Stimulated activated naive CD8-positive, alpha-beta T cell treated with anti-CD3 and anti-CD28 coated beads, Interleukin-15, Interleukin-2, amounts not matched to agents 100 ng/mL and 50 ng/mL, for 24 hours (primary cell): ENCODE data around the gene TRPC6.

Experiments used
- H3K27ac Mint-ChIP-seq: one replicate; pipeline ENCODE4 v1.8.0; 2021; ENCODE audit warnings: mild to moderate bottlenecking, mixed read lengths
- H3K27me3 Mint-ChIP-seq: one replicate; pipeline ENCODE4 v1.8.0; 2021; ENCODE audit warnings: mixed read lengths
- H3K36me3 Mint-ChIP-seq: one replicate; pipeline ENCODE4 v1.8.0; 2021; ENCODE audit warnings: low read depth, mixed read lengths
- H3K4me1 Mint-ChIP-seq: one replicate; pipeline ENCODE4 v1.8.0; 2021; ENCODE audit warnings: low read depth, mixed read lengths
- H3K4me3 Mint-ChIP-seq: one replicate; pipeline ENCODE4 v1.8.0; 2021; ENCODE audit warnings: mild to moderate bottlenecking, mixed read lengths
- H3K9me3 Mint-ChIP-seq: one replicate; pipeline ENCODE4 v1.8.0; 2021; ENCODE audit warnings: mixed read lengths

TRPC6 gene

DNA sequence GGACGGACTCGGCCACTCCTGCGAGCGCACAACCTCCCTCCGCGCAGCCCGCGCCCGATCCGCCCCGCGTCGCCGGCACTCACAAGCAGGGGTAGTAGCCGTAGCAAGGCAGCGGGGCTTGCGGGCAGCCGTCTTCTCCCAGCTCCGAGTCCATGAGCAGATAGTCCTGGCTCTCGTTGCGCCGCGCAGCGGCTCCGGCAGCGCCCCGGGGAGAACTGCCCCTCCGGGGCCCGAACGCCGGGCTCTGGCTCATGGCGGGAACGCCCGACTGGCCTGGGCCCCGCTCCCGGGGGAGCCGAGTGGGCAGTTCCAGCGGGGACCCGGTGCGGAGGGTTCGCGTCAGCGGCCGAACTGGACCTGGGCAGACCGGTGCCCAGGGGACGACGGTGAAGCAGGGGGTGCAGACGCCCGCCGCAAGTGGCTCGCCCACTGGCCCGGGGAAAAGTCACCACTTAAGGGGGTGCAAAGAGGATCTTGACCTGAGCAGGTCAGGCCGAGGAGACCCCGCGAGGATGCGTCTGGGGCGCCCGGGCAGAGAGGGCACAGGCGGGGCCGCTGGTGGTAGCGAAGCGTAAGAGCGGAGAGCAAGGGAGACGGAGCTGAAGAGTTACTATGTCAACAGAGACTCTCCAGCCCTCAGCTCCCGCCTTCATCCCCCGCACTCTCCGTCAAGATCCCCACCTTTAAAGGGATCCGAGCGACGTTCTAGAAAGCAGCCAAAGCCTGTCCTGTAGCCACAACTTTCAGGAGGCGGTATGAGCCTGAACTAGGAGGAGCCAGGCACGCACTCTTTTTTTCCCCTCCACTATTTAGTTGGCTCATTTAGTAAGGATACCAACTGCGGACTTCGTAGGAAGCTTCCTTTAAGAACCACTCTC lies at the start of gene TRPC6:
TSS of gene TRPC6 (minus strand) at position 757 of the 878 bp plus-strand sequence. CDS start at position 253, 504 bp downstream.
- Mint-ChIP-seq H3K36me3 (no peaks in the 10 kb centered on the region), H3K27me3 (peaks cover 28% of the 10 kb centered on the region), H3K4me1 (no peaks in the 10 kb centered on the region), H3K9me3 (peaks cover 7% of the 10 kb centered on the region), H3K4me3 (no peak within 1 kb of the TSS), H3K27ac (no peak within 1 kb of the TSS)

- Mint-ChIP-seq H3K9me3 (no peaks in the 10 kb centered on the region), H3K4me3 (no peak overlapping the region), H3K27me3 (no peaks in the 10 kb centered on the region), H3K27ac (no peak overlapping the region), H3K4me1 (no peaks in the 10 kb centered on the region), H3K36me3 (no peaks in the 10 kb centered on the region)
These were observed 36.2 kb upstream of the TRPC6 start for GRCh38 chr11:101620026-101620425.

- Mint-ChIP-seq H3K4me3 (no peak overlapping the region), H3K36me3 (no peaks in the 10 kb centered on the region), H3K27ac (no peak overlapping the region), H3K4me1 (no peaks in the 10 kb centered on the region), H3K27me3 (no peaks in the 10 kb centered on the region), H3K9me3 (no peaks in the 10 kb centered on the region)
These were observed 34.9 kb upstream of the TRPC6 start for GRCh38 chr11:101618709-101619108.

DNA sequence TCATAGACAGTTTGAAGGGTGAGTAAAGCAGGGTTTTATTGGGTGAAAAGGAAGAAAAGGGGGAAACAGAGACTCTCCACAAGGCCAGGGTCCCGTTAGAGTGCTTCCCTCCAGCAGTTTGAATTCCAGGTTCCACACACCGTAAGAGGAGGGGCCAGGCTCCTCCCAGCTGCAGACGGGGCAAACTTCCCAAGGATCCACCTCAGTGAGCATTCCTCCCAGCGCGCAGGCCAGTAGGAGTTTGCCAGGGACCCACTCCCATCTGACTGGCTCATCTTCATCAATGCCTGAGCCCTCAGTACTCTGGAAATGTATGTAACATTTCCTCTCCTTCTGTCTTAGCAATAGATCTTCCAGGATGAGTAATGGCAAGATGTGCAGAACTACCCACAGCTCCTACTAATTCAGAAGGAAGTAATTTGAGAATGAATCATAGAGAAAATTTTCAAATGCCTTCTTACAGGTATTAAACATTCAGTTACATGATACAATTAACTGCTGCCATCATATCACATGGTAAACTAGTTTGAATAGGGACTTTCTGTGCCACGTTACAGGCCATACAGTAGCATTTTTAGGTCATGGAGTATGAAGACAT lies 34.0 kb upstream of the TRPC6 start:
- H3K27ac Mint-ChIP-seq = no peak overlapping the region
- no peaks in the 10 kb centered on the region for H3K27me3 Mint-ChIP-seq
- H3K9me3 Mint-ChIP-seq = no peaks in the 10 kb centered on the region
- no peak overlapping the region for H3K4me3 Mint-ChIP-seq
- no peaks in the 10 kb centered on the region for H3K36me3 Mint-ChIP-seq
- no peaks in the 10 kb centered on the region for H3K4me1 Mint-ChIP-seq

GRCh38 chr11:101612481-101612880 lies 28.7 kb upstream of the TRPC6 start:
- H3K9me3 Mint-ChIP-seq = no peaks in the 10 kb centered on the region
- no peaks in the 10 kb centered on the region for H3K36me3 Mint-ChIP-seq
- H3K27ac Mint-ChIP-seq = no peak overlapping the region
- no peaks in the 10 kb centered on the region for H3K27me3 Mint-ChIP-seq
- H3K4me3 Mint-ChIP-seq = no peak overlapping the region
- no peaks in the 10 kb centered on the region for H3K4me1 Mint-ChIP-seq

- no peak overlapping the region for H3K4me3 Mint-ChIP-seq
- H3K9me3 Mint-ChIP-seq = peaks cover 5% of the 10 kb centered on the region
- no peaks in the 10 kb centered on the region for H3K36me3 Mint-ChIP-seq
- H3K27ac Mint-ChIP-seq = no peak overlapping the region
- no peaks in the 10 kb centered on the region for H3K4me1 Mint-ChIP-seq
- no peaks in the 10 kb centered on the region for H3K27me3 Mint-ChIP-seq
These were observed 17.1 kb upstream of the TRPC6 start for GRCh38 chr11:101600924-101601323.

DNA sequence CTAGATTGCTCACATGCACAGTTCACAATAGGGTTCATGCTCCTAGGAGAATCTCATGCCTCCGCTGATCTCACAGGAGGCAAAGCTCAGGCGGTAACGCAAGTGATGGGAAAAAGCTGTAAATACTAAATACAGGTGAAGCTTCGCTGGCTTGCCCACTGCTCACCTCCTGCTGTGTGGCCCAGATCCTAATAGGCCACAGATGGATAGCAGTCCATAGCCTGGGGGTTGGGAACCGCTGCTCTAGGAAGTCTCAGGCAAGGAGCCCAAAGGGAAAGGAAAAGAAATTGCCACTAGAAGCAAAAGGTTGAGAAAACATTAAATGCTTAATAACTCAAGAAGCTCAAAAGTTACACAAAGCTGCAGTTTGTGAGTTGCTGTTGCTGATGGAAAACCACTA lies 3.2 kb upstream of the TRPC6 start:
- Mint-ChIP-seq H3K36me3 (no peaks in the 10 kb centered on the region), H3K27ac (no peak overlapping the region), H3K27me3 (peaks cover 17% of the 10 kb centered on the region), H3K9me3 (no peaks in the 10 kb centered on the region), H3K4me3 (no peak overlapping the region), H3K4me1 (no peaks in the 10 kb centered on the region)

DNA sequence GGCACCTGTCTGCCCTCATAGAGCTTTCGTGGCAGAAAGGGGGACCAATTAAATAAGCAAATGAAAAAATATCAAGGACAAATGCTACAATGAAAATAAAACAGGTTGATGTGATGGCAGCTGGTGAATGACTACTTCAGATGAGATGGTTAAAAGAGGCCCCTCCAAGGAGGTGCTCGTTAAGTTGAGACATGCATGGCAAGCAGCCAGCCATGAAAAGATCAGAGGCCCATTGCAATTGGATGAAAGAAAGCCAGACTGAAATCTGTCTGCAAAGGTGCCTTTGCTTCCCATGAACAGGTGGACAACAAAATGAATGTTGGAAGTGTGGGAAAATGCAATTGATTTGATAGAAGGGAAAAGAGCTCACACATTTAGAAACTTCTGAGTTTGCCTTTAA lies 848 bp upstream of the TRPC6 start:
- Mint-ChIP-seq H3K27ac (no peak overlapping the region), H3K36me3 (no peaks in the 10 kb centered on the region), H3K4me1 (no peaks in the 10 kb centered on the region), H3K27me3 (peaks cover 28% of the 10 kb centered on the region), H3K4me3 (no peak overlapping the region), H3K9me3 (peaks cover 2% of the 10 kb centered on the region)

- Mint-ChIP-seq H3K4me3 (no peak overlapping the region), H3K27me3 (peaks cover 28% of the 10 kb centered on the region)
These were observed 315 bp upstream of the TRPC6 start for GRCh38 chr11:101584129-101584515.

GRCh38 chr11:101582989-101583250 lies 887 bp downstream of the TRPC6 start:
- no peaks in the 10 kb centered on the region for H3K4me1 Mint-ChIP-seq
- H3K27ac Mint-ChIP-seq = no peak overlapping the region
- no peak overlapping the region for H3K4me3 Mint-ChIP-seq
- H3K36me3 Mint-ChIP-seq = no peaks in the 10 kb centered on the region
- H3K9me3 Mint-ChIP-seq = peaks cover 7% of the 10 kb centered on the region
- H3K27me3 Mint-ChIP-seq = peaks cover 28% of the 10 kb centered on the region

More at GRCh38 chr11:101584129-101584515, 315 bp upstream of the TRPC6 start:
- peaks cover 7% of the 10 kb centered on the region for H3K9me3 Mint-ChIP-seq
- no peaks in the 10 kb centered on the region for H3K36me3 Mint-ChIP-seq
- no peaks in the 10 kb centered on the region for H3K4me1 Mint-ChIP-seq
- H3K27ac Mint-ChIP-seq = no peak overlapping the region

GRCh38 chr11:101582236-101582988 lies 1.4 kb downstream of the TRPC6 start:
- H3K27me3 Mint-ChIP-seq = peaks cover 28% of the 10 kb centered on the region
- H3K9me3 Mint-ChIP-seq = peaks cover 7% of the 10 kb centered on the region
- H3K36me3 Mint-ChIP-seq = no peaks in the 10 kb centered on the region
- no peak overlapping the region for H3K4me3 Mint-ChIP-seq
- no peak overlapping the region for H3K27ac Mint-ChIP-seq
- H3K4me1 Mint-ChIP-seq = no peaks in the 10 kb centered on the region

DNA sequence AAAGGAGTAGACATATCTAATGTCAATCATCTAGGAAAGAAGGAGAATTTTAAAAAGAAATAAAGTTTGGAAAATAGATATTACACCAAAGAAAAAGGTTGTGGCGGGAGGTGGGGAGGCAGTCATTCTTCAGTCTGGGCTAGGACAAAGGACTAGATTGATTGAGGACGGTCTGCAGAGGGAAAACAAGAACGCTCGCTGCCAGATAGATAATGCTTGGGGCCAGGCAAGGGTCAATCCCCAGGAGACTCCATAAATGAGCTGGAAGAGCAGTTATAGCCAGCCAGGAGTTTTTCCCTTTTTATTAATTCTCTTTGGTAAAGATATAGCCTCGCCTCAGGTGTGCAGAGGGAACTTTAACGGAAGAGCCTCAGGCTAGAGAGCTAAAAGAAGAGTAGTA lies 6.3 kb downstream of the TRPC6 start:
- H3K27ac Mint-ChIP-seq = no peak overlapping the region
- H3K4me1 Mint-ChIP-seq = no peaks in the 10 kb centered on the region
- H3K9me3 Mint-ChIP-seq = peaks cover 7% of the 10 kb centered on the region
- H3K36me3 Mint-ChIP-seq = no peaks in the 10 kb centered on the region
- no peak overlapping the region for H3K4me3 Mint-ChIP-seq
- H3K27me3 Mint-ChIP-seq = peaks cover 12% of the 10 kb centered on the region

GRCh38 chr11:101576456-101576855 lies 7.4 kb downstream of the TRPC6 start:
- Mint-ChIP-seq H3K4me3 (no peak overlapping the region), H3K4me1 (no peaks in the 10 kb centered on the region), H3K9me3 (peaks cover 7% of the 10 kb centered on the region)

DNA sequence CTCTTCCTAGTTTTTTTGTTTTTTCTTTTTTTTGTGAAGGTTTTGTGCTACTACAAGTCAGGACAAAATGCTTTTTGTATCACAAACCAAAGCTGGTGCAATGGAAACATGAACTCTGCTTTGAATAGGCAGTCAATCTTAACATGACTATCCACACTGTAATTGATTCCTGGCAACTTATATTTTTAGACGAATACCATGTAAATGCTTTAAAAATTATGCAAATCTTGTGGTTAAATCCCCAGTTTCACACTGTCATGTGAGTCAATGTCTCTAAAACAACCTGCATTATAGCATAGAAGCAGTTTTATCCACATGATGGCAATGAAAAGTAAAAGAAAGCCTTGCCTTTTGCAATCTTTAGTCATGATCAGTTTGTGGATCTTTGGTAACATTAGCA lies 8.9 kb downstream of the TRPC6 start:
- peaks cover 11% of the 10 kb centered on the region for H3K9me3 Mint-ChIP-seq
- H3K36me3 Mint-ChIP-seq = no peaks in the 10 kb centered on the region
- no peak overlapping the region for H3K27ac Mint-ChIP-seq
- no peaks in the 10 kb centered on the region for H3K4me1 Mint-ChIP-seq
- no peak overlapping the region for H3K4me3 Mint-ChIP-seq
- no peaks in the 10 kb centered on the region for H3K27me3 Mint-ChIP-seq

More at GRCh38 chr11:101576456-101576855, 7.4 kb downstream of the TRPC6 start:
- Mint-ChIP-seq H3K27me3 (peaks cover 5% of the 10 kb centered on the region), H3K36me3 (no peaks in the 10 kb centered on the region), H3K27ac (no peak overlapping the region)

GRCh38 chr11:101567071-101567470 lies 16.7 kb downstream of the TRPC6 start:
- H3K4me3 Mint-ChIP-seq = no peak overlapping the region
- no peaks in the 10 kb centered on the region for H3K36me3 Mint-ChIP-seq
- no peaks in the 10 kb centered on the region for H3K27me3 Mint-ChIP-seq
- H3K9me3 Mint-ChIP-seq = peaks cover 11% of the 10 kb centered on the region
- no peak overlapping the region for H3K27ac Mint-ChIP-seq
- H3K4me1 Mint-ChIP-seq = no peaks in the 10 kb centered on the region
